ENCODE results near the gene IRGQ. TPM values are rescaled to one million over a fixed set of nuclear protein-coding genes. Genes with fewer than 3 reads are reported as not detected.
A peak's percentile ranks its signal among the peaks of the same experiment; 100 is the strongest.

The IRGQ gene
- total RNA-seq, 1 experiment from 2014 or later, result 23.3 TPM

GRCh38 chr19:43594081-43594697, 1.7 kb downstream of the IRGQ start:
- TF ChIP-seq EZH2 (IDR thresholded peaks at IDR 0.05; ENCODE audit: low read depth) (no peak), CTCF (conservative IDR thresholded peaks at IDR 0.05) (no peak)
- BruUV-seq (replicated peaks), result no TSS peak
- Histone ChIP-seq H3K9me2 (ENCODE audit: insufficient read depth) (no peaks in the 10 kb centered on the region), H4K20me1 (ENCODE audit: insufficient read depth) (peaks cover 10% of the 10 kb centered on the region), H3K79me2 (ENCODE audit: low read depth) (peaks cover 48% of the 10 kb centered on the region), H3K27ac (no peak overlapping the region), H3K4me1 (replicated peaks; ENCODE audit: insufficient read depth) (peaks cover 15% of the 10 kb centered on the region), H3F3A (ENCODE audit: insufficient read depth, low read depth) (peaks cover 12% of the 10 kb centered on the region; the same call in 1 of the 2 replicates), H3K27me3 (ENCODE audit: insufficient read depth, low read depth) (no peaks in the 10 kb centered on the region), H3K9me3 (ENCODE audit: insufficient read depth, low read depth) (no peaks in the 10 kb centered on the region), H3K4me3 (peak overlapping the region; percentile 94), H3K36me3 (ENCODE audit: low read depth) (0 out of 2 replicates have a peak, but pooled peaks cover 7% of the 10 kb centered on the region), H3K4me2 (peak overlapping the region; percentile 98), H2AFZ (no peak overlapping the region)
- DNase-seq, result no peak
- POLR2A ChIA-PET (ENCODE audit: unreplicated experiment), result interaction anchor here (0.5 to 0.6 kb wide), 2 partner anchors 74 to 171 kb away, joined by 3 read pairs; no protein-coding TSS in a partner anchor
- CTCF ChIA-PET, result interaction anchor here (0.6 to 1.1 kb wide), 8 partner anchors 61 to 216 kb away, joined by 3 to 5 read pairs (median 4); partner anchors contain the start of gene ZNF575
- intact Hi-C loops (cut with micrococcal nuclease; ENCODE audit: unreplicated experiment), result loop anchor here (10.0 kb wide), 1 partner anchor 159 kb away; no protein-coding TSS in a partner anchor

GRCh38 chr19:43592800-43593350, 3.1 kb downstream of the IRGQ start:
- no peak overlapping the region for H3K27ac ChIP-seq
- H3K9me2 ChIP-seq (ENCODE audit: insufficient read depth), result no peaks in the 10 kb centered on the region
- H3K4me2 ChIP-seq, result no peak overlapping the region
- peaks cover 16% of the 10 kb centered on the region; the same call in 1 of the 2 replicates for H3F3A ChIP-seq (ENCODE audit: insufficient read depth, low read depth)
- ChIA-PET CTCF (no interaction called here), POLR2A (ENCODE audit: unreplicated experiment) (no interaction called here)
- TF ChIP-seq EZH2 (IDR thresholded peaks at IDR 0.05; ENCODE audit: low read depth) (no peak), CTCF (conservative IDR thresholded peaks at IDR 0.05) (no peak)
- H3K27me3 ChIP-seq (ENCODE audit: insufficient read depth, low read depth), result no peaks in the 10 kb centered on the region
- H3K9me3 ChIP-seq (ENCODE audit: insufficient read depth, low read depth), result no peaks in the 10 kb centered on the region
- H3K79me2 ChIP-seq (ENCODE audit: low read depth), result peaks cover 37% of the 10 kb centered on the region
- 0 out of 2 replicates have a peak, but pooled peaks cover 7% of the 10 kb centered on the region for H3K36me3 ChIP-seq (ENCODE audit: low read depth)
- intact Hi-C loops (cut with micrococcal nuclease; ENCODE audit: unreplicated experiment), result loop anchor here (10.0 kb wide), 1 partner anchor 158 kb away; no protein-coding TSS in a partner anchor
- peaks cover 14% of the 10 kb centered on the region for H3K4me1 ChIP-seq (replicated peaks; ENCODE audit: insufficient read depth)
- H2AFZ ChIP-seq, result no peak overlapping the region
- H3K4me3 ChIP-seq, result no peak overlapping the region
- no peak for DNase-seq
- H4K20me1 ChIP-seq (ENCODE audit: insufficient read depth), result peaks cover 10% of the 10 kb centered on the region
- no TSS peak for BruUV-seq (replicated peaks)

GRCh38 chr19:43591904-43592772, 3.8 kb downstream of the IRGQ start:
- BruUV-seq (replicated peaks), result no TSS peak
- no peak for DNase-seq
- Histone ChIP-seq H3K4me2 (no peak overlapping the region), H3K9me3 (ENCODE audit: insufficient read depth, low read depth) (no peaks in the 10 kb centered on the region), H3K27ac (no peak overlapping the region), H3F3A (ENCODE audit: insufficient read depth, low read depth) (peaks cover 16% of the 10 kb centered on the region; the same call in 1 of the 2 replicates), H3K36me3 (ENCODE audit: low read depth) (0 out of 2 replicates have a peak, but pooled peaks cover 7% of the 10 kb centered on the region), H3K9me2 (ENCODE audit: insufficient read depth) (no peaks in the 10 kb centered on the region), H2AFZ (no peak overlapping the region), H3K4me1 (replicated peaks; ENCODE audit: insufficient read depth) (peaks cover 7% of the 10 kb centered on the region), H4K20me1 (ENCODE audit: insufficient read depth) (peaks cover 10% of the 10 kb centered on the region), H3K4me3 (no peak overlapping the region), H3K79me2 (ENCODE audit: low read depth) (peaks cover 29% of the 10 kb centered on the region), H3K27me3 (ENCODE audit: insufficient read depth, low read depth) (no peaks in the 10 kb centered on the region)
- TF ChIP-seq CTCF (conservative IDR thresholded peaks at IDR 0.05) (no peak), EZH2 (IDR thresholded peaks at IDR 0.05; ENCODE audit: low read depth) (no peak)
- ChIA-PET POLR2A (ENCODE audit: unreplicated experiment) (no interaction called here), CTCF (no interaction called here)
- intact Hi-C loops (cut with micrococcal nuclease; ENCODE audit: unreplicated experiment), result loop anchor here (10.0 kb wide), 1 partner anchor 157 kb away; no protein-coding TSS in a partner anchor

Data from PC-9 (cell line).